ENCODE measurements around the gene MAT2B. TPM values are rescaled to one million over a fixed set of nuclear protein-coding genes. Genes with fewer than 3 reads are reported as not detected.

MAT2B gene
- total and polyA plus RNA-seq, 8 donors: 6.7 to 84.3 (median 37.6) TPM

DNA sequence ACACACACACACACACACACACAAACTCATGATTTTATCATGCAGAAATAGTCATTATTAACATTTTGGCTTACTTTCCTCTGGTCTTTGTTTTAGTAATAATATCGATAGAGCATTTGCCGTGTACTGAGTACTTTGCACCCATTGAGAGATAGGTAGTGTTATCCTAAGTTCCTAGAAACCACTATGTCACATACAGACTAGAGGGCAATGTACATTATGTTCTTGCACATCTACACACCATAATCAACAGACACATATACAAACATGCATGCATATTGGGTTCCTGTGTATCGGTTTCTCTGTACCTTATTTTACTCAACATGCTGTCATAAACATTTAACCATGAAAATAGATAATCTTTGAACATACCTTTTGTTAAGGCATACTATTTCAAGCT is 45.7 kb downstream of the MAT2B start:
- WGBS, 5 donors: 76 to 95% (median 90%) methylated on average over 3 of the region's 3 CpGs

DNA sequence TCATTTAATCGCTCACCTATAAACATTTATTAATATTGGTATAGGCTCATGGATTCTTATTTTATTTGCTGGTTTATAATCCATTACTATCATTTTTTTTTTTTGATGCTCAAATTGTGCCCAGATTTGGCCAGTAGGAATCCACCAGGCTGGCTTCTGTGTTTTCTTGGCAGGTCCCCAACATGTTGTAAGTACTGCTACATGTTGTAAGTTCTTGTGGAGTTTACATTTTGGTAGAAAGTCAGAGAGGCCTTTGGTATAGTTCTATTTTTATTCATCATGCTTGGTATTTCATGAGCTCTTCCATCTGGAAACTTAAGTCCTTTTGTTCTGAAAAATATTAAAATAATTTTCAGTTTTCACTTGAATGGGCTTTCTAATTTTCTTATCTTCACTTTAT is 47.1 kb downstream of the MAT2B start:
- no peak overlapping the region for H3K4me3 ChIP-seq
- no peaks in the 10 kb centered on the region for H3K4me1 ChIP-seq
- H3K27ac ChIP-seq: no peak overlapping the region
- H3K27me3 ChIP-seq: no peaks in the 10 kb centered on the region
- H3K9me3 ChIP-seq: no peaks in the 10 kb centered on the region
- intact Hi-C loops (cut with DNase I; ENCODE audit: low total_unique reads): no loop called here
- H3K36me3 ChIP-seq: no peaks in the 10 kb centered on the region
- no peak for TF ChIP-seq POLR2A (IDR thresholded peaks at IDR 0.05)
- no peak for TF ChIP-seq POLR2AphosphoS5 (IDR thresholded peaks at IDR 0.05)
- TF ChIP-seq EP300 (IDR thresholded peaks at IDR 0.05): no peak
- TF ChIP-seq, protein P1, sequence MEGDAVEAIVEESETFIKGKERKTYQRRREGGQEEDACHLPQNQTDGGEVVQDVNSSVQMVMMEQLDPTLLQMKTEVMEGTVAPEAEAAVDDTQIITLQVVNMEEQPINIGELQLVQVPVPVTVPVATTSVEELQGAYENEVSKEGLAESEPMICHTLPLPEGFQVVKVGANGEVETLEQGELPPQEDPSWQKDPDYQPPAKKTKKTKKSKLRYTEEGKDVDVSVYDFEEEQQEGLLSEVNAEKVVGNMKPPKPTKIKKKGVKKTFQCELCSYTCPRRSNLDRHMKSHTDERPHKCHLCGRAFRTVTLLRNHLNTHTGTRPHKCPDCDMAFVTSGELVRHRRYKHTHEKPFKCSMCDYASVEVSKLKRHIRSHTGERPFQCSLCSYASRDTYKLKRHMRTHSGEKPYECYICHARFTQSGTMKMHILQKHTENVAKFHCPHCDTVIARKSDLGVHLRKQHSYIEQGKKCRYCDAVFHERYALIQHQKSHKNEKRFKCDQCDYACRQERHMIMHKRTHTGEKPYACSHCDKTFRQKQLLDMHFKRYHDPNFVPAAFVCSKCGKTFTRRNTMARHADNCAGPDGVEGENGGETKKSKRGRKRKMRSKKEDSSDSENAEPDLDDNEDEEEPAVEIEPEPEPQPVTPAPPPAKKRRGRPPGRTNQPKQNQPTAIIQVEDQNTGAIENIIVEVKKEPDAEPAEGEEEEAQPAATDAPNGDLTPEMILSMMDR (IDR thresholded peaks at IDR 0.05): no peak
- WGBS, 5 donors: 93 to 100% (median 95%) methylated on average over 1 of the region's 1 CpG
- DNase-seq: no peak

More for the DNA sequence above, 45.7 kb downstream of the MAT2B start:
- intact Hi-C loops (cut with DNase I; ENCODE audit: low total_unique reads): no loop called here
- Histone ChIP-seq H3K4me3 (no peak overlapping the region), H3K36me3 (no peaks in the 10 kb centered on the region), H3K4me1 (no peaks in the 10 kb centered on the region), H3K9me3 (no peaks in the 10 kb centered on the region), H3K27me3 (no peaks in the 10 kb centered on the region), H3K27ac (no peak overlapping the region)
- TF ChIP-seq EP300 (IDR thresholded peaks at IDR 0.05): no peak
- TF ChIP-seq, protein P1 (IDR thresholded peaks at IDR 0.05): no peak
- no peak for TF ChIP-seq POLR2A (IDR thresholded peaks at IDR 0.05)
- TF ChIP-seq POLR2AphosphoS5 (IDR thresholded peaks at IDR 0.05): no peak
- no peak for DNase-seq

DNA sequence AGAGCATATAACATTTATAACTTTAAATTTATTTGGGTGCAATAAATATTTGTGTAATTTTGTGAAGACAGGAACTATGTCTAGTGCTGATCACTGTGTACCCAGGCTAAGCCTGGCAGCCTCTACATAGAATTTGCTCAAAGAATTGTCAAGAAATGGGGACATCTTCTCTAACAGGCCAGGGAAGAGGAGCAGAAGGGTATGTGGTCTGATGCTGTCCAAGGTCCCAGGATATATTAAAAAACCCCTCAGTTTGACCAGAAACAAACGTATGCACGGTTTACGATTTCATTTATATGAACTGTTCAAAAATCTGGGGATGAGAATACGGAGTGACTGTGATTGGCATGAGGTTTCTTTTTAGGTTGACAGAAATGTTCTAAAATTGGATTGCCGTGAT is 55.9 kb downstream of the MAT2B start:
- H3K4me3 ChIP-seq: no peak overlapping the region
- H3K27ac ChIP-seq: no peak overlapping the region
- WGBS, 5 donors: 89 to 92% (median 90%) methylated on average over 5 of the region's 5 CpGs
- peaks cover 0 to 20% (median 17%) of the 10 kb centered on the region in 3 donors for H3K27me3 ChIP-seq
- no peak for DNase-seq
- peaks cover 11 to 19% (median 16%) of the 10 kb centered on the region in 4 donors for H3K4me1 ChIP-seq
- H3K36me3 ChIP-seq: no peaks in the 10 kb centered on the region
- no peaks in the 10 kb centered on the region for H3K9me3 ChIP-seq
- no peak for TF ChIP-seq POLR2A (IDR thresholded peaks at IDR 0.05)
- no peak for TF ChIP-seq EP300 (IDR thresholded peaks at IDR 0.05)
- TF ChIP-seq POLR2AphosphoS5 (IDR thresholded peaks at IDR 0.05): no peak
- TF ChIP-seq, protein P1 (IDR thresholded peaks at IDR 0.05): no peak
- intact Hi-C loops (cut with DNase I; ENCODE audit: low total_unique reads): loop anchor here (10.0 kb wide), 1 partner anchor 943 kb away; no protein-coding TSS in a partner anchor

DNA sequence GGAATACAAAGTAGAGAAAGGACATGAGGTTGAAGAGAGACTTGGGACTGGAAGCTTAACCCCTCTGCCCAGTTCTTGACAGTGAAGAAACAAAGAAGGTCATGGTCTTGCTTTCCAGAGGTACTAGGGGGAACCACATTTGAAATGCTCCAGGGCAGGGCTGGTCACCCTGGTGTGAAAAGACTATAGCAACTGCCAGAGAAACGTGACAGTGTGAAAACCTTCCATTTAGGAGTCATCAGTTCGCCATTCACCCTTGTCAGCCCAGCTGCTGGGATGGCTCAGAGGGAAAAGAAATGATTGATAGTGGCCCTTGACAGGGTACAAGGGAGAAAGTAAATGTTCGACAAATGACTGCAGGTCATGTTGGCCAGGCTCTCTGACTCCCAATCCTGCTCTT is 56.7 kb downstream of the MAT2B start:
- intact Hi-C loops (cut with DNase I; ENCODE audit: low total_unique reads): loop anchor here (10.0 kb wide), 1 partner anchor 943 kb away; no protein-coding TSS in a partner anchor
- Histone ChIP-seq H3K4me3 (no peak overlapping the region), H3K36me3 (no peaks in the 10 kb centered on the region), H3K4me1 (peaks cover 13 to 22% (median 18%) of the 10 kb centered on the region in 4 donors), H3K27ac (no peak overlapping the region), H3K27me3 (peaks cover 0 to 27% (median 19%) of the 10 kb centered on the region in 3 donors), H3K9me3 (no peaks in the 10 kb centered on the region)
- DNase-seq: no peak
- TF ChIP-seq, protein P1 (IDR thresholded peaks at IDR 0.05): no peak
- no peak for TF ChIP-seq EP300 (IDR thresholded peaks at IDR 0.05)
- no peak for TF ChIP-seq POLR2AphosphoS5 (IDR thresholded peaks at IDR 0.05)
- no peak for TF ChIP-seq POLR2A (IDR thresholded peaks at IDR 0.05)
- 41 to 76% (median 67%) methylated on average over 3 of the region's 3 CpGs for WGBS, 5 donors

All from stomach (tissue), 9 donors.